GM12878 (cell line): ENCODE results near the gene ZCRB1. TPM values are rescaled to one million over a fixed set of nuclear protein-coding genes. Genes with fewer than 3 reads are reported as not detected.
A peak's percentile ranks its signal among the peaks of the same experiment; 100 is the strongest.

Experiments used
- ATAC-seq: fragments of 200-7000 bp; cut with Tn5 transposase; 3 replicates; pipeline ENCODE4 v1.9.1; 2020; ENCODE audit warnings: mild to moderate bottlenecking, moderate library complexity
- Bru-seq: library from RNA; stranded (reverse); fragments of 400-500 nt; gene quantifications from one replicate; lab custom pipeline; 2021; lab: Mats Ljungman, UMichigan
- BruChase-seq, 2 experiments: library from RNA; stranded (reverse); fragments of 400-500 nt; gene quantifications; one replicate each; lab custom pipeline; 2021; lab: Mats Ljungman, UMichigan
- BruUV-seq: library from RNA; stranded (reverse); fragments of 400-500 nt; replicated peaks from 2 replicates; lab custom pipeline; 2021; lab: Mats Ljungman, UMichigan
- CTCF ChIA-PET: fragments of 300-600 bp; sonication (Branson Sonifier 250); formaldehyde crosslinking; extraction: SDS; loops from one replicate; lab custom pipeline; 2021; ENCODE audit warnings: inconsistent platforms; lab: Yijun Ruan, JAX
- POLR2A ChIA-PET: fragments of 350-600 bp; formaldehyde crosslinking; extraction: SDS; loops from one replicate; lab custom pipeline; 2021; ENCODE audit warnings: inconsistent platforms; lab: Charles Lee
- RAD21 ChIA-PET: fragments of 300-600 bp; sonication (Branson Sonifier 250); formaldehyde crosslinking; loops from one replicate; lab custom pipeline; 2023; ENCODE audit warnings: antibody characterized with exemption; ENCODE audit not compliant: unreplicated experiment; lab: Charles Lee
- SMC1A ChIA-PET: fragments of 300-600 bp; sonication (Branson Sonifier 250); formaldehyde crosslinking; loops from one replicate; lab custom pipeline; 2023; ENCODE audit not compliant: unreplicated experiment, uncharacterized antibody; lab: Charles Lee
- DNase-seq: peaks from one replicate; pipeline ENCODE4 v3.0.0-alpha.2; 2011; ENCODE audit warnings: low read depth, low spot score
- FAIRE-seq: peaks from 3 replicates; lab custom pipeline; 2011; peaks lifted over from hg19 to GRCh38; lab: Jason Lieb, UNC
- H2AFZ ChIP-seq: 2 replicates; pipeline ENCODE4 v1.6.0; 2011; ENCODE audit warnings: low read depth, low read length, control low read depth; ENCODE audit not compliant: control insufficient read depth
- H3K27ac ChIP-seq: 2 replicates; pipeline ENCODE4 v1.5.1; 2011; ENCODE audit warnings: control low read depth; ENCODE audit not compliant: control insufficient read depth, insufficient read depth
- H3K27me3 ChIP-seq, 2 experiments: replicated peaks in 1 of 2; 2 replicates each; pipeline versions ENCODE4 v1.6.0 to v1.6.1; 2011; ENCODE audit warnings: low read length in 1 of 2; ENCODE audit not compliant: control insufficient read depth in 2 of 2, insufficient read depth in 2 of 2
- H3K36me3 ChIP-seq, 2 experiments: 2 replicates each; pipeline ENCODE4 v1.5.1; 2011; ENCODE audit warnings: low read length in 1 of 2; ENCODE audit not compliant: control insufficient read depth in 2 of 2, insufficient read depth in 2 of 2
- H3K4me1 ChIP-seq: 2 replicates; pipeline ENCODE4 v1.6.1; 2011; ENCODE audit warnings: mild to moderate bottlenecking, low read length, moderate library complexity, mixed read lengths; ENCODE audit not compliant: control insufficient read depth, insufficient read depth
- H3K4me2 ChIP-seq: 2 replicates; pipeline ENCODE4 v1.6.0; 2011; ENCODE audit warnings: control low read depth; ENCODE audit not compliant: control insufficient read depth, insufficient read depth
- H3K4me3 ChIP-seq: fragments of 200-600 bp; sonication (generic); 2 replicates; pipeline ENCODE4 v1.5.1; 2016
- H3K79me2 ChIP-seq: 2 replicates; pipeline ENCODE4 v1.6.0; 2011; ENCODE audit warnings: low read length; ENCODE audit not compliant: control insufficient read depth, insufficient read depth
- H3K9ac ChIP-seq: 2 replicates; pipeline ENCODE4 v1.8.0; 2011; ENCODE audit warnings: low read length, control low read depth, mixed read lengths; ENCODE audit not compliant: control insufficient read depth, insufficient read depth
- H3K9me3 ChIP-seq: replicated peaks from 3 replicates; pipeline ENCODE4 v1.5.1; 2011; ENCODE audit warnings: mild to moderate bottlenecking, low read length; ENCODE audit not compliant: control insufficient read depth, insufficient read depth
- H4K20me1 ChIP-seq: 2 replicates; pipeline ENCODE4 v1.6.0; 2011; ENCODE audit not compliant: control insufficient read depth, insufficient read depth
- CBX3 ChIP-seq: fragments of 200-600 bp; sonication (generic); IDR thresholded peaks from 2 replicates; pipeline ENCODE4 v1.6.1; 2016; ENCODE audit warnings: low read depth, borderline replicate concordance
- NR2C1 ChIP-seq: fragments of 450-650 bp; IDR thresholded peaks from 2 replicates; pipeline ENCODE4 v1.6.1; 2017; ENCODE audit warnings: antibody characterized with exemption, mild to moderate bottlenecking, moderate library complexity
- POLR2AphosphoS2 ChIP-seq: IDR thresholded peaks from 2 replicates; pipeline ENCODE4 v1.6.1; 2011; ENCODE audit warnings: low read depth, mild to moderate bottlenecking, low read length, improper control_type of control experiment, moderate library complexity
- RAD21 ChIP-seq: IDR thresholded peaks from 2 replicates; pipeline ENCODE4 v1.6.1; 2011; ENCODE audit warnings: mild to moderate bottlenecking, low read depth, low read length, moderate library complexity; ENCODE audit not compliant: insufficient read depth
- RB1 ChIP-seq: fragments of 450-650 bp; formaldehyde crosslinking; IDR thresholded peaks from 2 replicates; pipeline ENCODE4 v1.6.1; 2017; ENCODE audit warnings: mild to moderate bottlenecking, borderline replicate concordance
- SPI1 ChIP-seq: IDR thresholded peaks from 2 replicates; pipeline ENCODE4 v1.6.1; 2011; ENCODE audit warnings: low read depth, mild to moderate bottlenecking, low read length, moderate library complexity, borderline replicate concordance; ENCODE audit not compliant: insufficient read depth
- WGBS: methylation state at CpG from one replicate; pipeline ENCODE4 v1.1.6; 2016; ENCODE audit warnings: low lambda C conversion rate; ENCODE audit not compliant: insufficient replicate concordance, insufficient coverage; ENCODE audit errors: missing lambda C conversion rate; 5-methylcytosine and 5-hydroxymethylcytosine counted together
- in situ Hi-C: fragments of 300-500 bp; cut with MboI; formaldehyde crosslinking; loops from 9 replicates; pipeline ENCODE4 v1.14.3; 2018; ENCODE audit warnings: mixed read lengths
- intact Hi-C: fragments of 100-400 bp; cut with micrococcal nuclease; formaldehyde crosslinking; loops from one replicate; pipeline ENCODE4 v1.14.2; 2022; ENCODE audit not compliant: unreplicated experiment
- long read RNA-seq, 2 experiments: library from polyadenylated mRNA; unstranded; transcript quantifications; one replicate each; pipeline ENCODE4 v2.0.0, GENCODE V29; 2019 to 2020
- polyA minus RNA-seq, 3 experiments: library from RNA; depleted of rRNA, polyadenylated mRNA; stranded (reverse); fragments of >200 nt; gene quantifications; 2 replicates each; pipeline ENCODE4 v1.2.3, GENCODE V29; 2011
- polyA plus RNA-seq, 11 experiments: library from polyadenylated mRNA; depleted of rRNA in 4 of 11; unstranded in 6 of 11; stranded (reverse) in 5 of 11; fragments of >200 nt; fragmentation: Nextera tagmentation in 4 of 11; fragmentation: Illumina TruSeq in 1 of 11; extraction: Ambion mirVana in 4 of 11; extraction: Trizol in 1 of 11; gene quantifications; 1 replicate in 1 of 11; 2 replicates in 10 of 11; pipeline versions ENCODE4 v1.2.1 to v1.2.3, GENCODE V29; 2011 to 2016; ENCODE audit warnings: inconsistent platforms in 2 of 11, missing spikeins in 2 of 11, low read depth in 1 of 11
- total RNA-seq, 4 experiments: library from RNA; depleted of rRNA in 3 of 4; stranded (reverse); fragments of >200 nt in 3 of 4; fragmentation: Illumina TruSeq in 1 of 4; extraction: Trizol in 1 of 4; gene quantifications; 2 replicates each; pipeline versions ENCODE4 v1.2.1 to v1.2.3, GENCODE V29; 2013 to 2021
- TF ChIP-seq, protein P1 (sequence below): IDR thresholded peaks from 2 replicates; pipeline ENCODE4 v1.6.1; 2012; ENCODE audit warnings: mild to moderate bottlenecking, low read depth, low read length
- TF ChIP-seq, protein P2 (sequence below): fragments of 150-350 bp; IDR thresholded peaks from 2 replicates; pipeline ENCODE4 v1.6.1; 2014; ENCODE audit warnings: mild to moderate bottlenecking, low read depth, low read length

The ZCRB1 gene, protein sequence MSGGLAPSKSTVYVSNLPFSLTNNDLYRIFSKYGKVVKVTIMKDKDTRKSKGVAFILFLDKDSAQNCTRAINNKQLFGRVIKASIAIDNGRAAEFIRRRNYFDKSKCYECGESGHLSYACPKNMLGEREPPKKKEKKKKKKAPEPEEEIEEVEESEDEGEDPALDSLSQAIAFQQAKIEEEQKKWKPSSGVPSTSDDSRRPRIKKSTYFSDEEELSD
- 19.6 and 20.4 TPM in 2 replicates for total RNA-seq (2013; cell fraction: nucleolus; rRNA removed)
- 44.0 and 46.4 TPM in 2 replicates for total RNA-seq (2014; rRNA removed)
- total RNA-seq (2014; rRNA removed; fragmentation: Illumina TruSeq; extraction: Trizol): 80.5 and 87.0 TPM in 2 replicates
- 58.4 and 65.4 TPM in 2 replicates for total RNA-seq (2021)
- polyA plus RNA-seq (2011; ENCODE audit: low read depth): 21.6 TPM
- 49.9 and 76.4 TPM in 2 replicates for polyA plus RNA-seq (2011; rRNA removed)
- polyA plus RNA-seq (2011; cell fraction: cytosol; rRNA removed): 16.7 and 31.2 TPM in 2 replicates
- 17.5 and 26.0 TPM in 2 replicates for polyA plus RNA-seq (2011; cell fraction: nucleus; rRNA removed)
- polyA plus RNA-seq (2012): 58.5 and 80.5 TPM in 2 replicates
- polyA plus RNA-seq (2014; fragmentation: Illumina TruSeq; extraction: Trizol): 127 and 163 TPM in 2 replicates
- 100 to 1,000 TPM in 1 of 2 experiments, 10 to 100 TPM in 1; 90.1 to 102 TPM for polyA plus RNA-seq (2014; fragmentation: Nextera tagmentation; extraction: Ambion mirVana)
- polyA plus RNA-seq (2014; rRNA removed): 35.3 and 43.3 TPM in 2 replicates
- polyA plus RNA-seq (2016; fragmentation: Nextera tagmentation; extraction: Ambion mirVana): 100 to 1,000 TPM; 171 to 178 TPM
- polyA minus RNA-seq (2011; rRNA and poly(A)+ RNA removed): 17.6 and 22.3 TPM in 2 replicates
- 12.7 and 18.6 TPM in 2 replicates for polyA minus RNA-seq (2011; cell fraction: cytosol; rRNA and poly(A)+ RNA removed)
- polyA minus RNA-seq (2011; cell fraction: nucleus; rRNA and poly(A)+ RNA removed): 21.4 and 24.2 TPM in 2 replicates
- Bru-seq, nascent RNA: percentile 80 among the genes with signal in this experiment
- BruChase-seq, experiment 1, labeled RNA remaining after a 6-hour chase: percentile 82 among the genes with signal in this experiment
- BruChase-seq, experiment 2, labeled RNA remaining after a 2-hour chase: percentile 73 among the genes with signal in this experiment
- long read RNA-seq, experiment 1, transcript ZCRB1-201 (8 exons, 1,827 nt): major isoform, 20 of 46 reads
- long read RNA-seq, experiment 1, partial matches to known transcripts: 22 of 46 reads
- long read RNA-seq, experiment 1, other reads (novel, unspliced or antisense): 4 of 46 reads
- long read RNA-seq, experiment 2, transcript ZCRB1-201 (8 exons, 1,827 nt): major isoform, 18 of 112 reads
- long read RNA-seq, experiment 2, partial matches to known transcripts: 90 of 112 reads
- long read RNA-seq, experiment 2, other reads (novel, unspliced or antisense): 4 of 112 reads

DNA sequence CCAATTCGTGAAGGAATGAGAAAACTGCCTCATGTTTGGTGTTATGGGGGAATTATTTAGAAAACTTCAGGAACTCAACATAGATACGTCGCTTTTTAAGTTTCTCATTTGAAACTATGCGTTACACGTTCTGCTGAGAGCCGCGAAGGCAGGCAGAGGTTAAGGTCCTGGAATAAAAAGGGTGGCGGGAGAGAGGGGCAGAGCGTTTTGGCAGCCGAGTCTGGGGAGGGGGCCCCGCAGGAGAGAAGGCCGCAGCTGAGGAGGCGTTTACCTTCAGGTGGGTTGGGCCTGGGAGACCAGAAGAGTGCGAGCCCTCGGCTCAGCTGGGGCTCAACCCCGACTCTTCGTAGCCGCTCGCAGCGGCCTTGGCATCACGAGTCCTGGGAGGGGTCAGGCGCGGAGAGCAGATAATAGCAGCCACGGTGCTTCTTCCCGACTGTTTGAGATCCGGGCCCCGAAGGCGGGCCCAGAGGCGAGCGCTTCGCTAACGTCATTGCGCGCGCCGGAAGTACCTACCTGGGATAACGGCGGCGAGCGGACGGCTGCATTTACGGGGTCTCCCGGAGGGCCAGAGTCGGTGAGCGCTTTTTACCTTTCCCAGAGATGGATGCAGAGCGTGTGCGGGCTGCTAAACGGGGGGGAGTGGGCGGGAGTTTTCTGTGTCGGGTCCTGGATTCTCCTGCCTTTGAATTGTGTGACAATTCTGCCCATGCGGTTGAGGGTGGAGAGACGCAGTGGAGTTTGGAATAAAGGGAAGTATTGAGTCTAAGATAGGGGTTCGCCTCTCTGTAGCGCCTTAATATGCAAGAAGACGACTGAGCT lies at the start of gene ZCRB1, which contains the start of gene PPHLN1:
Gene ZCRB1, minus strand, starts transcription at position 442 of the 822 bp plus-strand sequence. CDS start 1,992 bp downstream, outside the sequence.
Gene PPHLN1, plus strand, starts transcription at position 515 of the 822 bp plus-strand sequence. CDS start 9,736 bp downstream, outside the sequence.
- Histone ChIP-seq H3K4me2 (peak within 1 kb of the TSS; percentile 91), H3K4me1 (peaks cover 7% of the 10 kb centered on the region), H3K9me3 (no peaks in the 10 kb centered on the region), H2AFZ (peak within 1 kb of the TSS; percentile 93), H3K36me3 (no peaks in the 10 kb centered on the region), H3K27ac (peak within 1 kb of the TSS; percentile 84), H3K4me3 (peak within 1 kb of the TSS; percentile 97), H3K79me2 (peaks cover 55% of the 10 kb centered on the region), H4K20me1 (no peaks in the 10 kb centered on the region), H3K9ac (peak within 1 kb of the TSS; percentile 93), H3K27me3 (no peaks in the 10 kb centered on the region)
- FAIRE-seq (no peak), DNase-seq (no peak), ATAC-seq (peak; percentile 95)
- intact Hi-C loops (loop anchor here (1.0 to 5.0 kb wide), 3 partner anchors 27 to 184 kb away; partner anchors contain the start of genes GXYLT1 and YAF2), in situ Hi-C loops (loop anchor here (5.0 kb wide), 1 partner anchor 194 kb away; no protein-coding TSS in a partner anchor)
- ChIA-PET RAD21 (interaction anchor here (1.5 to 2.8 kb wide), 2 partner anchors 26 to 43 kb away, joined by 3 to 9 read pairs; no protein-coding TSS in a partner anchor), CTCF (interaction anchor here (0.7 to 2.0 kb wide), 3 partner anchors 30 to 89 kb away, joined by 3 to 7 read pairs (median 4); no protein-coding TSS in a partner anchor), POLR2A (interaction anchor here (1.9 kb wide), 1 partner anchor 181 kb away, joined by 8 read pairs; the partner anchor contains the start of gene GXYLT1), SMC1A (interaction anchor here (0.6 to 2.0 kb wide), 9 partner anchors 9 to 301 kb away, joined by 3 to 10 read pairs (median 3); partner anchors contain the start of gene GXYLT1)
- under 1% methylated on average over 55 of the region's 55 CpGs for whole genome bisulfite sequencing
- BruUV-seq: TSS peak; percentile 80
- TF ChIP-seq CBX3 (no peak), POLR2AphosphoS2 (no peak), SPI1 (no peak), NR2C1 (peak; percentile 24; the same call in 1 of the 2 replicates), RB1 (no peak), RAD21 (no peak)
- TF ChIP-seq, protein P1, sequence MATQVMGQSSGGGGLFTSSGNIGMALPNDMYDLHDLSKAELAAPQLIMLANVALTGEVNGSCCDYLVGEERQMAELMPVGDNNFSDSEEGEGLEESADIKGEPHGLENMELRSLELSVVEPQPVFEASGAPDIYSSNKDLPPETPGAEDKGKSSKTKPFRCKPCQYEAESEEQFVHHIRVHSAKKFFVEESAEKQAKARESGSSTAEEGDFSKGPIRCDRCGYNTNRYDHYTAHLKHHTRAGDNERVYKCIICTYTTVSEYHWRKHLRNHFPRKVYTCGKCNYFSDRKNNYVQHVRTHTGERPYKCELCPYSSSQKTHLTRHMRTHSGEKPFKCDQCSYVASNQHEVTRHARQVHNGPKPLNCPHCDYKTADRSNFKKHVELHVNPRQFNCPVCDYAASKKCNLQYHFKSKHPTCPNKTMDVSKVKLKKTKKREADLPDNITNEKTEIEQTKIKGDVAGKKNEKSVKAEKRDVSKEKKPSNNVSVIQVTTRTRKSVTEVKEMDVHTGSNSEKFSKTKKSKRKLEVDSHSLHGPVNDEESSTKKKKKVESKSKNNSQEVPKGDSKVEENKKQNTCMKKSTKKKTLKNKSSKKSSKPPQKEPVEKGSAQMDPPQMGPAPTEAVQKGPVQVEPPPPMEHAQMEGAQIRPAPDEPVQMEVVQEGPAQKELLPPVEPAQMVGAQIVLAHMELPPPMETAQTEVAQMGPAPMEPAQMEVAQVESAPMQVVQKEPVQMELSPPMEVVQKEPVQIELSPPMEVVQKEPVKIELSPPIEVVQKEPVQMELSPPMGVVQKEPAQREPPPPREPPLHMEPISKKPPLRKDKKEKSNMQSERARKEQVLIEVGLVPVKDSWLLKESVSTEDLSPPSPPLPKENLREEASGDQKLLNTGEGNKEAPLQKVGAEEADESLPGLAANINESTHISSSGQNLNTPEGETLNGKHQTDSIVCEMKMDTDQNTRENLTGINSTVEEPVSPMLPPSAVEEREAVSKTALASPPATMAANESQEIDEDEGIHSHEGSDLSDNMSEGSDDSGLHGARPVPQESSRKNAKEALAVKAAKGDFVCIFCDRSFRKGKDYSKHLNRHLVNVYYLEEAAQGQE: no peak
- TF ChIP-seq, protein P2, sequence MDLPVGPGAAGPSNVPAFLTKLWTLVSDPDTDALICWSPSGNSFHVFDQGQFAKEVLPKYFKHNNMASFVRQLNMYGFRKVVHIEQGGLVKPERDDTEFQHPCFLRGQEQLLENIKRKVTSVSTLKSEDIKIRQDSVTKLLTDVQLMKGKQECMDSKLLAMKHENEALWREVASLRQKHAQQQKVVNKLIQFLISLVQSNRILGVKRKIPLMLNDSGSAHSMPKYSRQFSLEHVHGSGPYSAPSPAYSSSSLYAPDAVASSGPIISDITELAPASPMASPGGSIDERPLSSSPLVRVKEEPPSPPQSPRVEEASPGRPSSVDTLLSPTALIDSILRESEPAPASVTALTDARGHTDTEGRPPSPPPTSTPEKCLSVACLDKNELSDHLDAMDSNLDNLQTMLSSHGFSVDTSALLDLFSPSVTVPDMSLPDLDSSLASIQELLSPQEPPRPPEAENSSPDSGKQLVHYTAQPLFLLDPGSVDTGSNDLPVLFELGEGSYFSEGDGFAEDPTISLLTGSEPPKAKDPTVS: no peak
